ENCODE results near the gene ZFP92.
"Not testable (repeated sequence)": the region's sequence is repeated elsewhere in the genome, so short reads cannot be mapped to it uniquely, and the experiment has no call there.

The ZFP92 gene

GRCh38 chrX:153411255-153411987 is at the start of gene ZFP92:
Gene ZFP92 (plus strand): TSS chrX:153411472. CDS start chrX:153418323, 6,851 bp downstream.
- peak; percentile 36 for DNase-seq

- no peak for DNase-seq
Observed at GRCh38 chrX:153361781-153362397, 49.4 kb upstream of the ZFP92 start.

GRCh38 chrX:153365670-153366069 is 45.6 kb upstream of the ZFP92 start:
- no peak for DNase-seq

- no peak for DNase-seq
Observed at GRCh38 chrX:153366119-153366518, 45.2 kb upstream of the ZFP92 start.

GRCh38 chrX:153366878-153367538 is 44.3 kb upstream of the ZFP92 start:
- DNase-seq: no peak

GRCh38 chrX:153370293-153371055 is 40.8 kb upstream of the ZFP92 start:
- DNase-seq: no peak

GRCh38 chrX:153371256-153371655 is 40.0 kb upstream of the ZFP92 start:
- no peak for DNase-seq

- no peak for DNase-seq
Observed at GRCh38 chrX:153372949-153373348, 38.3 kb upstream of the ZFP92 start.

GRCh38 chrX:153374426-153374825 is 36.8 kb upstream of the ZFP92 start:
- no peak for DNase-seq

GRCh38 chrX:153375571-153375970 is 35.7 kb upstream of the ZFP92 start:
- no peak for DNase-seq

GRCh38 chrX:153377727-153378126 is 33.5 kb upstream of the ZFP92 start:
- no peak for DNase-seq

GRCh38 chrX:153378607-153379006 is 32.7 kb upstream of the ZFP92 start:
- no peak for DNase-seq

GRCh38 chrX:153379508-153379907 is 31.8 kb upstream of the ZFP92 start:
- DNase-seq: no peak

- no peak for DNase-seq
Observed at GRCh38 chrX:153379971-153380581, 31.2 kb upstream of the ZFP92 start.

- DNase-seq: no peak
Observed at GRCh38 chrX:153380691-153381090, 30.6 kb upstream of the ZFP92 start.

GRCh38 chrX:153381684-153382532 is 29.4 kb upstream of the ZFP92 start:
- peak; percentile 86 for DNase-seq

- DNase-seq: no peak
Observed at GRCh38 chrX:153382563-153383482, 28.4 kb upstream of the ZFP92 start.

- DNase-seq: no peak
Observed at GRCh38 chrX:153384390-153384789, 26.9 kb upstream of the ZFP92 start.

- DNase-seq: not testable (repeated sequence)
Observed at GRCh38 chrX:153384973-153385372, 26.3 kb upstream of the ZFP92 start.

GRCh38 chrX:153386097-153386496 is 25.2 kb upstream of the ZFP92 start:
- no peak for DNase-seq

GRCh38 chrX:153387345-153387744 is 23.9 kb upstream of the ZFP92 start:
- no peak for DNase-seq

All from femur (tissue), 1 donor.